GM19238 (cell line): ENCODE measurements around the gene TSC22D3.
"Not testable (repeated sequence)": the region's sequence is repeated elsewhere in the genome, so short reads cannot be mapped to it uniquely, and the experiment has no call there.

Source experiments
- DNase-seq: peaks from one replicate; pipeline ENCODE4 v3.0.0; 2011; ENCODE audit warnings: low spot score; ENCODE audit not compliant: insufficient read length

Gene TSC22D3

GRCh38 chrX:107683124-107683895, 92.3 kb downstream of the TSC22D3 start:
- DNase-seq, result no peak

GRCh38 chrX:107682256-107682655, 93.3 kb downstream of the TSC22D3 start:
- no peak for DNase-seq

- DNase-seq, result no peak
These were observed 96.4 kb downstream of the TSC22D3 start for GRCh38 chrX:107678957-107679740.

- no peak for DNase-seq
These were observed 97.7 kb downstream of the TSC22D3 start for GRCh38 chrX:107677909-107678308.

GRCh38 chrX:107677501-107677901, 98.1 kb downstream of the TSC22D3 start:
- no peak for DNase-seq

GRCh38 chrX:107676559-107677378, 98.8 kb downstream of the TSC22D3 start:
- no peak for DNase-seq

- DNase-seq, result no peak
These were observed 99.6 kb downstream of the TSC22D3 start for GRCh38 chrX:107675823-107676555.

GRCh38 chrX:107675365-107675654, 100.3 kb downstream of the TSC22D3 start:
- no peak for DNase-seq

- no peak for DNase-seq
These were observed 100.9 kb downstream of the TSC22D3 start for GRCh38 chrX:107674480-107675364.

GRCh38 chrX:107673933-107674479, 101.6 kb downstream of the TSC22D3 start:
- peak; percentile 45 for DNase-seq

GRCh38 chrX:107673431-107673830, 102.2 kb downstream of the TSC22D3 start:
- no peak for DNase-seq

- peak; percentile 29 for DNase-seq
These were observed 102.6 kb downstream of the TSC22D3 start for GRCh38 chrX:107672955-107673378.

- not testable (repeated sequence) for DNase-seq
These were observed 104.3 kb downstream of the TSC22D3 start for GRCh38 chrX:107671256-107671655.

GRCh38 chrX:107669885-107670628, 105.5 kb downstream of the TSC22D3 start:
- DNase-seq, result no peak

GRCh38 chrX:107669261-107669660, 106.3 kb downstream of the TSC22D3 start:
- no peak for DNase-seq

GRCh38 chrX:107668710-107669109, 106.9 kb downstream of the TSC22D3 start:
- not testable (repeated sequence) for DNase-seq

- DNase-seq, result no peak
These were observed 108.2 kb downstream of the TSC22D3 start for GRCh38 chrX:107667426-107667825.

GRCh38 chrX:107666931-107667330, 108.7 kb downstream of the TSC22D3 start:
- DNase-seq, result no peak
